HS-5 (cell line): ENCODE measurements around the gene TPD52L1.

Experiments
- DNase-seq: peaks from one replicate; pipeline ENCODE4 v3.0.0-alpha.2; 2012; ENCODE audit warnings: low read depth

TPD52L1 gene

GRCh38 chr6:125245523-125246264 is 92.1 kb downstream of the TPD52L1 start:
- DNase-seq, result no peak

GRCh38 chr6:125246566-125246965 is 93.0 kb downstream of the TPD52L1 start:
- DNase-seq, result no peak

GRCh38 chr6:125248136-125248535 is 94.6 kb downstream of the TPD52L1 start:
- DNase-seq, result no peak

- no peak for DNase-seq
Measured at GRCh38 chr6:125250511-125250910, 96.9 kb downstream of the TPD52L1 start.

- DNase-seq, result no peak
Measured at GRCh38 chr6:125251516-125252220, 98.1 kb downstream of the TPD52L1 start.

- DNase-seq, result no peak
Measured at GRCh38 chr6:125252891-125253290, 99.3 kb downstream of the TPD52L1 start.

GRCh38 chr6:125253881-125254280 is 100.3 kb downstream of the TPD52L1 start:
- no peak for DNase-seq

- no peak for DNase-seq
Measured at GRCh38 chr6:125254321-125254720, 100.7 kb downstream of the TPD52L1 start.

- DNase-seq, result no peak
Measured at GRCh38 chr6:125255201-125255600, 101.6 kb downstream of the TPD52L1 start.

GRCh38 chr6:125257351-125257750 is 103.8 kb downstream of the TPD52L1 start:
- DNase-seq, result no peak

- DNase-seq, result no peak
Measured at GRCh38 chr6:125258651-125259353, 105.2 kb downstream of the TPD52L1 start.

- DNase-seq, result no peak
Measured at GRCh38 chr6:125259354-125259736, 105.8 kb downstream of the TPD52L1 start.

GRCh38 chr6:125262016-125263013 is 108.7 kb downstream of the TPD52L1 start:
- no peak for DNase-seq

GRCh38 chr6:125264476-125264875 is 110.9 kb downstream of the TPD52L1 start:
- DNase-seq, result no peak

GRCh38 chr6:125267806-125268523 is 114.4 kb downstream of the TPD52L1 start:
- no peak for DNase-seq

GRCh38 chr6:125268765-125269164 is 115.2 kb downstream of the TPD52L1 start:
- no peak for DNase-seq

GRCh38 chr6:125269328-125269985 is 115.9 kb downstream of the TPD52L1 start:
- DNase-seq, result no peak

- no peak for DNase-seq
Measured at GRCh38 chr6:125270380-125270779, 116.8 kb downstream of the TPD52L1 start.

- DNase-seq, result no peak
Measured at GRCh38 chr6:125271486-125272159, 118.0 kb downstream of the TPD52L1 start.

GRCh38 chr6:125273251-125273650 is 119.7 kb downstream of the TPD52L1 start:
- no peak for DNase-seq
